Peyer's patch (tissue), 4 donors: ENCODE measurements around the gene GRIFIN. TPM values are rescaled to one million over a fixed set of nuclear protein-coding genes. Genes with fewer than 3 reads are reported as not detected.

Experiments
- DNase-seq, 3 donors: peaks; one replicate each; pipeline ENCODE4 v3.0.0-alpha.2; 2017 to 2019
- H3K27ac ChIP-seq, 4 donors: fragments of 200-600 bp; sonication (generic); one replicate each; pipeline ENCODE4 v1.5.1; 2016 to 2019
- H3K27me3 ChIP-seq, 2 donors: fragments of 200-600 bp; sonication (generic); one replicate each; pipeline ENCODE4 v1.5.1; 2019
- H3K36me3 ChIP-seq, 3 donors: fragments of 200-600 bp; sonication (generic); one replicate each; pipeline ENCODE4 v1.5.1; 2016 to 2019
- H3K4me1 ChIP-seq, 4 donors: fragments of 200-600 bp; sonication (generic); one replicate each; pipeline ENCODE4 v1.5.1; 2016 to 2019
- H3K4me3 ChIP-seq, 4 donors: fragments of 200-600 bp; sonication (generic); 1 replicate in 3 of 4; 2 replicates in 1 of 4; pipeline ENCODE4 v1.5.1; 2016 to 2019; ENCODE audit warnings: mild to moderate bottlenecking in 1 of 4
- H3K9me3 ChIP-seq, 4 donors: fragments of 200-600 bp; sonication (generic); one replicate each; pipeline ENCODE4 v1.5.1; 2016 to 2019; ENCODE audit warnings: mild to moderate bottlenecking in 1 of 4
- CTCF ChIP-seq, 6 experiments: fragments of 450-650 bp in 4 of 6; fragments of 200-600 bp in 2 of 6; sonication (generic) in 1 of 6; IDR thresholded peaks; one replicate each; pipeline ENCODE4 v1.5.1; 2017 to 2019; ENCODE audit warnings: antibody characterized with exemption in 6 of 6, mild to moderate bottlenecking in 3 of 6, moderate library complexity in 1 of 6
- POLR2A ChIP-seq, 2 donors: fragments of 450-650 bp; IDR thresholded peaks; one replicate each; pipeline ENCODE4 v1.5.1; 2017; ENCODE audit warnings: antibody characterized with exemption in 2 of 2, mild to moderate bottlenecking in 2 of 2, moderate library complexity in 2 of 2
- total RNA-seq, 4 donors: library from RNA; depleted of rRNA; stranded (reverse); fragments of >200 nt; gene quantifications; one replicate each; pipeline ENCODE4 v1.1.0, GENCODE V29; 2016

GRIFIN gene
- total RNA-seq, 4 donors from 2014 or later: not detected

GRCh38 chr7:2504128-2504888 lies 28.1 kb upstream of the GRIFIN start:
- no peak overlapping the region for H3K27ac ChIP-seq
- H3K9me3 ChIP-seq: no peaks in the 10 kb centered on the region
- no peaks in the 10 kb centered on the region for H3K36me3 ChIP-seq
- H3K27me3 ChIP-seq: no peaks in the 10 kb centered on the region
- no peak for TF ChIP-seq CTCF (IDR thresholded peaks at IDR 0.05)
- no peak for TF ChIP-seq POLR2A (IDR thresholded peaks at IDR 0.05)
- H3K4me1 ChIP-seq: peaks cover 0 to 18% (median 14%) of the 10 kb centered on the region in 4 donors
- H3K4me3 ChIP-seq: no peak overlapping the region
- DNase-seq: no peak

- H3K36me3 ChIP-seq: no peaks in the 10 kb centered on the region
- no peak for DNase-seq
- peaks cover 0 to 8% (median 4%) of the 10 kb centered on the region in 4 donors for H3K4me1 ChIP-seq
- H3K9me3 ChIP-seq: no peaks in the 10 kb centered on the region
- TF ChIP-seq CTCF (IDR thresholded peaks at IDR 0.05) (no peak), POLR2A (IDR thresholded peaks at IDR 0.05) (no peak)
- H3K27ac ChIP-seq: no peak overlapping the region
- no peak overlapping the region for H3K4me3 ChIP-seq
- no peaks in the 10 kb centered on the region for H3K27me3 ChIP-seq
Measured at GRCh38 chr7:2503056-2503941, 27.1 kb upstream of the GRIFIN start.

GRCh38 chr7:2502647-2502966 lies 26.4 kb upstream of the GRIFIN start:
- no peak for DNase-seq
- TF ChIP-seq POLR2A (IDR thresholded peaks at IDR 0.05) (no peak), CTCF (IDR thresholded peaks at IDR 0.05) (no peak)
- Histone ChIP-seq H3K27ac (no peak overlapping the region), H3K9me3 (no peaks in the 10 kb centered on the region), H3K36me3 (no peaks in the 10 kb centered on the region), H3K4me3 (no peak overlapping the region), H3K4me1 (peaks cover 0 to under 1% (median 0%) of the 10 kb centered on the region in 4 donors), H3K27me3 (no peaks in the 10 kb centered on the region)

GRCh38 chr7:2501947-2502646 lies 25.9 kb upstream of the GRIFIN start:
- Histone ChIP-seq H3K36me3 (no peaks in the 10 kb centered on the region), H3K4me1 (no peaks in the 10 kb centered on the region), H3K27me3 (no peaks in the 10 kb centered on the region), H3K27ac (no peak overlapping the region), H3K9me3 (no peaks in the 10 kb centered on the region), H3K4me3 (no peak overlapping the region)
- no peak for DNase-seq
- TF ChIP-seq CTCF (IDR thresholded peaks at IDR 0.05) (no peak), POLR2A (IDR thresholded peaks at IDR 0.05) (no peak)

GRCh38 chr7:2500701-2501100 lies 24.5 kb upstream of the GRIFIN start:
- Histone ChIP-seq H3K4me1 (no peaks in the 10 kb centered on the region), H3K9me3 (no peaks in the 10 kb centered on the region), H3K36me3 (no peaks in the 10 kb centered on the region), H3K27ac (no peak overlapping the region), H3K27me3 (no peaks in the 10 kb centered on the region), H3K4me3 (no peak overlapping the region)
- TF ChIP-seq POLR2A (IDR thresholded peaks at IDR 0.05) (no peak), CTCF (IDR thresholded peaks at IDR 0.05) (no peak)
- no peak for DNase-seq
